ENCODE measurements around the gene HPS5. TPM values are rescaled to one million over a fixed set of nuclear protein-coding genes. Genes with fewer than 3 reads are reported as not detected.
A peak's percentile ranks its signal among the peaks of the same experiment; 100 is the strongest.

Gene HPS5
- total and polyA plus RNA-seq, 2 donors (not counting 3 experiments of a cell fraction or from before 2014, with no cell fraction given): 4.7 to 14.1 TPM

DNA sequence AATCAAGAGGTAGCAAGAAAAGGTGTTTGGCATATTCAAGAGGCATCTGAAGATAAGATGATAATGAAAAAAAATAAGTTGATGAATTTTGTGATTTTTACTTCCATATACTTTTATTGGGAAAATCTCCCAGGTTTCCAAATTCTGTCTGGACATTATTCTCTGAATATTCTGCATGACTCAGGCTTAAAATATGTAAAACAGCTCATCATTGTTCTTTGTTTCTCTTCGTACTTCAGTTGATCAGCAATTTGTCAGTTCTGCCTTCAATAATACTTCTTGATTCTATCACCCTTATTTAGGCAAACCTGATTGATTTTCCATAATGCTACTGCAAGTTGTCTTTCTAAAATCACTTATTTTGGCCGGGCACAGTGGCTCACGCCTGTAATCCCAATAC lies 30.6 kb upstream of the HPS5 start:
- no peak overlapping the region for H3K4me2 ChIP-seq (ENCODE audit: insufficient read depth, low read length)
- TF ChIP-seq FOS (IDR thresholded peaks at IDR 0.05; ENCODE audit: borderline replicate concordance, insufficient read depth, low read length) (peak; percentile 60), GATA2 (IDR thresholded peaks at IDR 0.05; ENCODE audit: insufficient read depth, insufficient read length, low read depth, low read length) (no peak)
- H3K9me3 ChIP-seq (replicated peaks; ENCODE audit: control insufficient read depth, insufficient read depth, low read length): no peaks in the 10 kb centered on the region
- H4K20me1 ChIP-seq (replicated peaks; ENCODE audit: control insufficient read depth, extremely low read depth, insufficient read depth, low read length): no peaks in the 10 kb centered on the region
- no peak overlapping the region for H2AFZ ChIP-seq (ENCODE audit: low read depth, low read length)
- dilution Hi-C loops (cut with MboI; ENCODE audit: extremely low pct_ligation_motif_present, low sequenced_read_pairs): no loop called here
- intact Hi-C loops (cut with micrococcal nuclease): loop anchor here (5.0 kb wide), 1 partner anchor 40 kb away; the partner anchor contains the start of gene LDHA
- no peak overlapping the region for H3K9ac ChIP-seq (replicated peaks; ENCODE audit: extremely low read depth, insufficient read depth, low read length)
- H3K4me3 ChIP-seq (replicated peaks in 1 of 3; ENCODE audit: insufficient read depth in 1 of 3, low read depth in 1 of 3, low read length in 3 of 3): no peak overlapping the region
- H3K27ac ChIP-seq (ENCODE audit: insufficient read depth, low read depth, low read length): no peak overlapping the region
- DNase-seq (ENCODE audit: low read depth, low spot score) (no peak), FAIRE-seq (peak; percentile 40)
- H3K36me3 ChIP-seq (ENCODE audit: control insufficient read depth in 2 of 2, extremely low read depth in 1 of 2, insufficient read depth in 2 of 2, low read length in 2 of 2): peaks cover 8 to 9% of the 10 kb centered on the region in 2 experiments
- ChIA-PET CTCF (no interaction called here), POLR2A (no interaction called here)
- H3K27me3 ChIP-seq (ENCODE audit: control insufficient read depth in 2 of 2, insufficient read depth in 2 of 2, low read length in 2 of 2): no peaks in the 10 kb centered on the region
- BruUV-seq (replicated peaks): no TSS peak
- no peaks in the 10 kb centered on the region for H3K79me2 ChIP-seq (ENCODE audit: control insufficient read depth, insufficient read depth, low read length)
- H3K4me1 ChIP-seq (ENCODE audit: control insufficient read depth, extremely low read depth, insufficient read depth, low read length): peaks cover 8% of the 10 kb centered on the region
- no peaks in the 10 kb centered on the region for H3K9me1 ChIP-seq (replicated peaks; ENCODE audit: control insufficient read depth, extremely low read depth, insufficient read depth, low read length)

DNA sequence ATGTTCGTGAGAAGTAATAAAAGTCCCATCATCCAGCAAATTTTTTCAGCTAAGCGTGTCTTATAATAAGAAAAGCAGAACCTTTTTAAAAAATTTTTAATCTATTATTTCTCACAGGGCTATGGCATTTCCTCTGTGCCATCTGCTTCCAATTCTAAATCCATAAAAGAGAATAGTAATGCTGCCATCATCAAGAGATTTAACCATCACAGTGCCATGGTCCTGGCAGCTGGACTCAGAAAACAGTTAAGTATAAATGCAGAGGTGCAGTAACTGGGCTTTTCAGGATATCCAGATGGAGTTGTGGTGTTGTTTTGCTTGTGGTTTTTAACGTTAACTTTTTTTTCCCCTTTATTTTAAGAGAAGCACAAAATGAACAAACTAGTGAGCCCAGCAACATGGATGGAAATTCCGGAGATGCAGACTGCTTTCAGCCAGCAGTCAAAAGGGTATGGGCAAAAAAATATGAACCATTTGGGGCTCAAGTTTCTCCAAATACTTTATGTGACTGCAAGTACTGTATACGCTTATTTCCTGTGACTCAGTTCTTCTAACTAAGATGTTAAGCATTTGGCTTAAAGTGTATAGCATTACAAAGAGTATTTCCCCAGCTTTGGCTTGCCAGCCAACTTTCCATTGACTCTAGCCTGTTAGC lies 25.7 kb upstream of the HPS5 start:
- Histone ChIP-seq H3K9ac (replicated peaks; ENCODE audit: extremely low read depth, insufficient read depth, low read length) (no peak overlapping the region), H3K36me3 (ENCODE audit: control insufficient read depth in 2 of 2, extremely low read depth in 1 of 2, insufficient read depth in 2 of 2, low read length in 2 of 2) (peaks cover 9 to 10% of the 10 kb centered on the region in 2 experiments)

More for the DNA sequence above, 25.7 kb upstream of the HPS5 start:
- ChIA-PET CTCF (no interaction called here), POLR2A (no interaction called here)
- dilution Hi-C loops (cut with MboI; ENCODE audit: extremely low pct_ligation_motif_present, low sequenced_read_pairs): no loop called here
- Histone ChIP-seq H3K4me3 (replicated peaks in 1 of 3; ENCODE audit: insufficient read depth in 1 of 3, low read depth in 1 of 3, low read length in 3 of 3) (no peak overlapping the region), H4K20me1 (replicated peaks; ENCODE audit: control insufficient read depth, extremely low read depth, insufficient read depth, low read length) (no peaks in the 10 kb centered on the region), H3K27ac (ENCODE audit: insufficient read depth, low read depth, low read length) (no peak overlapping the region), H3K9me1 (replicated peaks; ENCODE audit: control insufficient read depth, extremely low read depth, insufficient read depth, low read length) (no peaks in the 10 kb centered on the region), H2AFZ (ENCODE audit: low read depth, low read length) (no peak overlapping the region), H3K9me3 (replicated peaks; ENCODE audit: control insufficient read depth, insufficient read depth, low read length) (no peaks in the 10 kb centered on the region), H3K79me2 (ENCODE audit: control insufficient read depth, insufficient read depth, low read length) (no peaks in the 10 kb centered on the region), H3K4me1 (ENCODE audit: control insufficient read depth, extremely low read depth, insufficient read depth, low read length) (peaks cover 8% of the 10 kb centered on the region), H3K4me2 (ENCODE audit: insufficient read depth, low read length) (no peak overlapping the region), H3K27me3 (ENCODE audit: control insufficient read depth in 2 of 2, insufficient read depth in 2 of 2, low read length in 2 of 2) (no peaks in the 10 kb centered on the region)
- intact Hi-C loops (cut with micrococcal nuclease): no loop called here
- peak; percentile 41 for TF ChIP-seq FOS (IDR thresholded peaks at IDR 0.05; ENCODE audit: borderline replicate concordance, insufficient read depth, low read length)
- no peak for TF ChIP-seq POLR2AphosphoS5 (IDR thresholded peaks at IDR 0.05; ENCODE audit: insufficient read depth, low read depth, low read length)
- TF ChIP-seq MYC (IDR thresholded peaks at IDR 0.05; ENCODE audit: low read depth, low read length): no peak
- no TSS peak for BruUV-seq (replicated peaks)
- peak; percentile 23 for DNase-seq (ENCODE audit: low read depth, low spot score)
- FAIRE-seq: peak; percentile 26

Measured in endothelial cell of umbilical vein (primary cell).